Lower leg skin (tissue), 4 donors: ENCODE measurements around the gene AP3M1. TPM values are rescaled to one million over a fixed set of nuclear protein-coding genes. Genes with fewer than 3 reads are reported as not detected.

Source experiments
- DNase-seq, 2 donors: peaks; one replicate each; pipeline ENCODE4 v3.0.0-alpha.2; 2019; ENCODE audit warnings: low spot score in 2 of 2
- H3K4me3 ChIP-seq: fragments of 200-600 bp; sonication (generic); 2 replicates; pipeline ENCODE4 v1.5.1; 2017; ENCODE audit warnings: mild to moderate bottlenecking, low read depth; ENCODE audit not compliant: poor library complexity, severe bottlenecking
- CTCF ChIP-seq, 3 donors: fragments of 450-650 bp; IDR thresholded peaks; one replicate each; pipeline ENCODE4 v1.5.1; 2016; ENCODE audit warnings: antibody characterized with exemption in 3 of 3, mild to moderate bottlenecking in 3 of 3, moderate library complexity in 2 of 3
- POLR2A ChIP-seq, 2 donors: fragments of 450-650 bp; IDR thresholded peaks; one replicate each; pipeline ENCODE4 v1.6.1; 2016 to 2017; ENCODE audit warnings: antibody characterized with exemption in 2 of 2, mild to moderate bottlenecking in 1 of 2, moderate library complexity in 1 of 2
- WGBS, 2 donors: methylation state at CpG; one replicate each; pipeline ENCODE4 v1.1.5; 2018; 5-methylcytosine and 5-hydroxymethylcytosine counted together
- intact Hi-C: fragments of 100-400 bp; cut with DNase I; formaldehyde crosslinking; loops from one replicate; pipeline ENCODE4 v1.15.0; 2023; ENCODE audit warnings: low total_unique reads
- total RNA-seq, 4 donors: library from RNA; depleted of rRNA; stranded (reverse); fragments of >200 nt; gene quantifications; one replicate each; pipeline ENCODE4 v1.1.0, GENCODE V29; 2016

Gene AP3M1
- 10 to 100 TPM; 13.3 to 24.2 (median 15.5) TPM for total RNA-seq

- TF ChIP-seq POLR2A (IDR thresholded peaks at IDR 0.05) (no peak), CTCF (IDR thresholded peaks at IDR 0.05) (no peak)
- H3K4me3 ChIP-seq: peak within 1 kb of the TSS; percentile 90
- intact Hi-C loops: no loop called here
- WGBS, 2 donors: 0 to 1% methylated on average over 16 to 31 of the region's 32 CpGs
- DNase-seq: peak; percentile 78 to 96
Measured at GRCh38 chr10:74150204-74150989, at the start of gene AP3M1. AP3M1 (minus strand) TSS chr10:74150828; CDS start chr10:74138379, 12,449 bp downstream.

GRCh38 chr10:74199315-74199714, 48.7 kb upstream of the AP3M1 start:
- no peak for DNase-seq
- intact Hi-C loops: no loop called here
- no peak for TF ChIP-seq CTCF (IDR thresholded peaks at IDR 0.05)
- TF ChIP-seq POLR2A (IDR thresholded peaks at IDR 0.05): no peak
- no peak overlapping the region for H3K4me3 ChIP-seq
- 93 to 100% methylated on average over 4 of the region's 4 CpGs for WGBS, 2 donors

GRCh38 chr10:74194999-74195398, 44.4 kb upstream of the AP3M1 start:
- TF ChIP-seq CTCF (IDR thresholded peaks at IDR 0.05) (no peak), POLR2A (IDR thresholded peaks at IDR 0.05) (no peak)
- intact Hi-C loops: no loop called here
- no peak for DNase-seq
- WGBS, 2 donors: 39 to 47% methylated on average over 3 of the region's 3 CpGs
- H3K4me3 ChIP-seq: no peak overlapping the region

GRCh38 chr10:74194545-74194944, 43.9 kb upstream of the AP3M1 start:
- 70 to 71% methylated on average over 3 of the region's 3 CpGs for WGBS, 2 donors
- no peak for DNase-seq

GRCh38 chr10:74190494-74190893, 39.9 kb upstream of the AP3M1 start:
- DNase-seq: no peak
- H3K4me3 ChIP-seq: no peak overlapping the region
- intact Hi-C loops: no loop called here
- TF ChIP-seq CTCF (IDR thresholded peaks at IDR 0.05): no peak
- TF ChIP-seq POLR2A (IDR thresholded peaks at IDR 0.05): no peak

More at GRCh38 chr10:74194545-74194944, 43.9 kb upstream of the AP3M1 start:
- TF ChIP-seq POLR2A (IDR thresholded peaks at IDR 0.05): no peak
- TF ChIP-seq CTCF (IDR thresholded peaks at IDR 0.05): no peak
- intact Hi-C loops: no loop called here
- no peak overlapping the region for H3K4me3 ChIP-seq
